HG03060 (cell line): ENCODE measurements around the gene CFAP57.
"Not testable (repeated sequence)": the region's sequence is repeated elsewhere in the genome, so short reads cannot be mapped to it uniquely, and the experiment has no call there.

Source experiments
- ATAC-seq: cut with Tn5 transposase; IDR thresholded peaks from one replicate; pipeline ENCODE4 v1.9.1; 2021; ENCODE audit warnings: low read depth, moderate number of reproducible peaks; ENCODE audit not compliant: unreplicated experiment

CFAP57 gene

GRCh38 chr1:43171876-43172526, at the start of gene CFAP57, which contains the start of gene EBNA1BP2:
CFAP57 (plus strand) TSS chr1:43172330; CDS start chr1:43172754, 424 bp downstream.
EBNA1BP2 (minus strand) TSS chr1:43172290; CDS start chr1:43172118, 172 bp downstream.
- peak; percentile 82 for ATAC-seq

DNA sequence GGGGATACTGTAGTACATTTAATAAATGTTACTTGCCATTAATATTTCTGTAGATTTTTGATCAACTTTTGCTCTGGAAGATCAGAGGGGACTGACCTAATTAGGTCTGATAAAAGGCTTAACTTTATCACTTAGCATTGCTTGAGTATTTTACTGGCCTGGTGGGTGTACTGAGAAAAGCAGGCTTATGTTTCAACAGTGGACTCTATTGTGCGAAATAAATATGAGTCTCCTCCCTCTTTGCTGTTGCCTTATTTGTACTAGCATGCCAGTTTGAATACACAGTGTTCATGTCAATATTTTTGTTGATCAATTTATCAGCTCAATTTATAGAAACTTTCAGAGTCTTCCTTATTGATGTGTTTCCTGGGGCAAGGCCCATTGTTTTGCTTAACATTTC, 49.1 kb upstream of the CFAP57 start:
- no peak for ATAC-seq

GRCh38 chr1:43128816-43129215, 43.3 kb upstream of the CFAP57 start:
- no peak for ATAC-seq

DNA sequence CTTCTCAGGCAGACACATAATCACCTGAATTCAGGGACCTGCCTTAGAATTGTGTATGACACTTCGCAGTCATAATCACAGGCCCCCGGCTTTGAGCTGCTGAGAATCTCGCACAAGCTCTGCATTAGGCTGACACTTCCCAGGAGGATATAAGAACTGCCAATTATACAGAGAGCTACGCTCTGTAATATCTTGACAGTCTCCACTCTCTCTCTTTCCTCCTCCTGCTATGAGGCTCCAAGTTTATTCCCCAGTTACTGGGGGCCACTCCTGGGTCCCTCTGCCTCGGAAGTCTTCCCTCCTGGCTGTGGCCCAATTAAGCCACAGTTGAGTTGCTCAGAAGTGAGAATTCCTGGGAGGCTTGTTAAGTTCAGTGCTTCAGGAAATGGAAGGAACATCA, 42.7 kb upstream of the CFAP57 start:
- ATAC-seq = no peak

DNA sequence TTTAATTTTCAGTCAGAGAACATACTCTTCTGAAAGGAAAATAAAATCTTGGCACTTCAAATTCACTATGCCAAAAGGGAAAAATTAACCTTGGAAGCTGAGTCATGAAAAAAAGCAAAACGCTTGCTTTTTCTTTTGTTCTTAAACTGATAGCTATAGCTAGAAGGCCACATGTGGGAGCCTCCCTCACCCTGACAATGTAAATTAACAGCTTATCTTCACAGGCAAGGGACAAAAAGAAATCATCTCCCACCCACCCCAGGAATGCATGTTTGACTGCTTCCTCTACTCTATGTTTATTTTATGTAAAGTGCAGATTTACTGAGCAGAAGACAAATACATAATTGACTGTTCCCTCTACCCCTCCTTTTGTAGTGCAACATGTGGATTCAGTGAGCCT, 38.1 kb upstream of the CFAP57 start:
- ATAC-seq = no peak

GRCh38 chr1:43134640-43135039, 37.5 kb upstream of the CFAP57 start:
- ATAC-seq = no peak

- ATAC-seq = no peak
These were observed 36.0 kb upstream of the CFAP57 start for GRCh38 chr1:43135857-43136781.

DNA sequence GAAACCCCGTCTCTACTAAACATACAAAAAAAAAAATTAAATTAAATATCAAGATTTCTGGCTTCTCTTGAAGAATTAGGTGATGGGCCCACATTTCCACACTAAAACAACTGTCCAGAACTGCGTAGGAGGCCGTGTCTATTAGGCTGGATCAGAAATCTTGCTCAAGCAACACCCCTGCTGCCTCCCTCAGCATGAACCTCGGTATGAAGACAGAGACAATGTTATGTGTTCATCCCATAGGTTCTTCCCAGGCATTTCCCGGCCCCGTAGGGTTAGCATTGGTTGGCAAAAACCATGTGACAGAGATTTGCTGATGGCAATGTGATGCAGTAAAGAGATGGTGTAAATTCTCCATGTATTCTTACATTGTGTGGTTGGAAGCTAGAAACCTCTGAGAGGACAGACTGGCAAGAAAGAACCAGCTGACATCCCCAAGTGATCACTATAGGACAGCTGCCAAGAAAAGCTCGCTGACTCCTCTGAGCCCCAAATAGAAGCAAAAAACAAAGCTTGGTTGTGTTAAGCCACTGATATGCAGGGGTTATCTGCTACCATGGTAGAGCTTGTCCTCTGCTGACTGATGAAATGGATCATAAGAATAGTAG, 34.6 kb upstream of the CFAP57 start:
- no peak for ATAC-seq

- ATAC-seq = not testable (repeated sequence)
These were observed 32.8 kb upstream of the CFAP57 start for GRCh38 chr1:43139295-43139694.

DNA sequence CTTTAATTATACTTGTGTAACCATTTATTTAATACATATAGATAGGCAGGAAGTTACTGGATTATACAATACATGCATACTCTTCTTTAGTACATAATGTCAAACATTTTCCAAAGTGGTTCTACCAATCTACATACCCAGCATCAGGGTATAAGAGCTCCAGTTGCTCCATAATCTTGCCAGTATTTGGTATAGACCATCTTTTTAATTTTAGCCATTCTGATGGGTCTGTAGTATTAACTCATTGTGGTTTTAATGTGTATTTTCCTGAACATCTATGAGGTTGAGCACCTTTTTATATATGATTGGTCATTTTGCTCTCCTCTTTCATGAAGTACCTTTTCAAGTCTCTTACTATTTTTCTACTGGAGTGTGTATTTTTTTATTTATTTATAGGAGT, 32.1 kb upstream of the CFAP57 start:
- no peak for ATAC-seq

GRCh38 chr1:43140583-43140982, 31.5 kb upstream of the CFAP57 start:
- no peak for ATAC-seq

DNA sequence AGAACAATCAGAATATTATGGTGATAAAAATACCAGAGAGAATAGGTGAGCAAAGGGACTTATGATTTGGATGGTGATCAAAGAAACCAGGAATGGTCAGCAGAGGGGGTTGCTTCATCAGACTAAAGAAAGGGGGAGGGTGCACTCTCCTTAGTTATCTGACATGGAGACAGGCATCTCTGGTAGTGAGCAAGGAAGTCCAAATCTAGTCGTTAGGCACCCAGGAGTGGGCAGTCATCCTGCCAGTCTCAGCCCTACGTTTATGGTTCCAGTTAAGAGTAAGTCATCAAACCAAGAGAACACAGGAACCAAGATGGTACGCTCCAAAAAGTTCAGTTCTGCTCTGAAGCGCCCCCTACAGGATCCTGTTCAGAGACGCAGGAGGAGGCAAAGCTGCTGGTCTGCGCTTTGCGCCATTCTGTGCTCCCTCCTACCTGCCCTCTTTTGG, 28.7 kb upstream of the CFAP57 start:
- ATAC-seq = no peak

DNA sequence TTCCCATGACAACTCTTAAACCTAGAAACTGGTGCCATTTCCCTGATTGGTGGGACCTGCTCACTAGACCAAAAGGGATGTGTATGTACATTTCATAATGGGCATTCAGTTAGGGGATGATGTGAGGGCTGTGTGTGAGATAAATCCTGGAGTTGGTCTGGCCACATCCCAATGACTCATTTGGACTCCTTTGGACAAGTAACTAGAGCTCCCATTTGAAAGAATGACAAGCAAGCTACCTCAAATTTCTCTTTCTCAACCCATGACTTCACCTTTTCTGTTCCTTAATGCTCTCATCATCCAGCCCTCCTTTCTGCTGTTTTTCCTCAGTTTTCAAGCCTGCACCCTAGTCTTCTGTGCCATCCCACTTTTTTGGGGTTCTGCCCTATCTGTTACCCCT, 27.9 kb upstream of the CFAP57 start:
- ATAC-seq = no peak

DNA sequence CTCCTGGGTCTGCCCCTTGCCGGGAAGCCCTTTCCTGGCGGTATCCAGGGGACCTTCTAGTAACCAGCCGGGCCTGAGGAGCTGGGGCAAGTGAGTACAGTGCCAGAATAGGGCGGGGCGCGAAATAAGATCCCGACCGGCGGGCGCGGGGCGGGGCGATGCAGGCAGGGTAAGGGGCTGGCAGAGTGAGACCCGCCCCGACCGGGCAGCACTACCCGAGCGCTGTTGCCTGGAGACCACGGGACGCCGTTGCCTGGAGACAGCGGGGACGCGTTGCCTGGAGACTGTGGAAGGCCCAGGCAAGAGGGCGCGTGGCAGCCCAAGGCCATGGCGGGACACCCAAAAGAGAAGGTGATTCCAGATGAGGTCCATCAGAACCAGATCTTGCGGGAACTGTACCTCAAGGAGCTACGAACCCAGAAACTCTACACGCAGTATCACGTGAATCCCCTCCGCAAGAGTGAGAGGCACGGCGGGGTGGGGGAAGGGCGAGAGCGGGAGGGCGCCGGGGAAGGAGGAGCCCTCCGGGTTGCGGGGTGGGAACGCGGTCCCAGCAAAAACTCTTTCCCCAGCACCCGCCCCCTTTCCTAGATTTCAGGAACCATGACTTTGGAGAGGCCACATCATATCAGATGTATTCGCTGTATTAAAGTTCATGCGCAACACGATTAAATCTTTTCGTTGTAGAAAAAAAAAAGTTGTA, 24.4 kb upstream of the CFAP57 start:
- ATAC-seq = no peak

DNA sequence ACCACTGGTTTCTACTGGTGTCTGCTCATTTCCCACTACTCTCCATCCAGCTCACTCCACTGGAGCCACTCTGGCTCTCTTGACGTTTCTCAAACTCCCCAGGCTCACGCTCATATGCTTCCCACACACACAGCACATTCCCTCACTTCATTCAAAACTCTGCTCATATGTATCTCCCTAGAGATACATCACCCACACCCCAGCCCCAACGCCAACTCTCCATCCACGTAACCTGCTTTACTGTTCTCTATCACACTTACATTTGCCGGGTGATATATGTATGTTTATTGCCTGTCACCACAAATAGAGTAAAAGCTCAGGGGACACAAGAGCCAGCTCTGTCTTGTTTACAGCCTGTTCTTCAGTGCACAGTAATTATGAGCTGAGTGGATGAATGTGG, 22.2 kb upstream of the CFAP57 start:
- no peak for ATAC-seq

DNA sequence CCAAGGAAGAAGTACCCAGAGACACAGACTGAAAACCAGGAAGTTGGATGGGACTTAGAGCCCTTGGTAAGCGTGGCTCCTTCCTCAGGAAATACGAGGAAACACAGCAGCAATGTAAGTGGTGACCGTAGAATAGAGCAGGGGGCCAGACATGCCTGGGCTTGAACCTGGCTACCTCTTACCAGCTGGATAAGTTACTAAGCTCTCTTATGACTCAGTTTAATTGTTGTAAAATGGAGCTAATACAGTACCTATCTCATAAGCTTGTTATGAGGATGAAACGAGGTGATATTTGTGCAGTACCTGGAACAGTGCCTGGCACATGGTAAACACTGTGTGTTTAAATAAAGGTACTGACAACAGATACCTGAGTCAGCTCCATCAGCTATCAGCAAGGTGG, 19.3 kb upstream of the CFAP57 start:
- no peak for ATAC-seq

GRCh38 chr1:43153443-43153842, 18.7 kb upstream of the CFAP57 start:
- no peak for ATAC-seq

DNA sequence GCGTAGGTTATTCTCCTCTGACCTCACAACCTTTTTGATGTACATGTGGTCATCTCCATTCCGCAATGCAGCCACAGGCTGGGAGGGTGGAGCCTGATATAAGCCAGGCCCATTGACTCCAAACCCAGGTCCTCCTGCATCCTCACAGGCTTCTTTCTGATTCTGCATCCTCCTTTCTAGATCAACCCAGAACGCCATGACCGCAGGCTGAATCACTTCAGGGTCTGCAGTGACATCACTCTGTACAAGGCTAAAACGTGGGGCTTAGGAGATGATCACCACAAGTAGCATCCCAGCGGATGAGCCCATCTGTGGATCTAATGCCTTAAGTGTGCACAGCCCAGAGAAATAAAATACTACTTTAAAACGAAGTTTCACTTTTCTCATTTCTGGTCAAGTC, 16.1 kb upstream of the CFAP57 start:
- no peak for ATAC-seq

DNA sequence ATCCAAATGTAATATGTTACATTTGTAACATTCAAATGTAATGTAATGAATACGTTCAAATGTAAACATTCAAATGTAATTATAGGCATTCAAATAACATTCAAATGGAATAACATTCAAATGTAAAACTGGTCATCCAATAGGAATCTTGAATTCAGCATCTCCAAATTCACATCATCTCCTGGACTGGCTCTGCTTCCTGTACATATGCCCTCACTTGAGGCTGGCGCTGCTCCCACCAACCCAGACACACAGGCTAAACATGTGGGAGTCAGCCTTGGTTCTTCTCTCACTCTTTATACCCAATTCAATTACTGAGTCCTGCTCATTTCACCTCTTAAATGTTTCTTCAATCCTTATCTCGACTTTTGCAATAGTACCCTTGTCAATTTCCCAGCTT, 7.0 kb upstream of the CFAP57 start:
- no peak for ATAC-seq

- no peak for ATAC-seq
These were observed 6.4 kb upstream of the CFAP57 start for GRCh38 chr1:43165765-43166164.
